CD4-positive, alpha-beta T cell treated with Interleukin-4 for 1 hour (primary cell): ENCODE data around the gene FLVCR2.
A peak's percentile ranks its signal among the peaks of the same experiment; 100 is the strongest.

Experiments used
- DNase-seq, 2 donors: peaks; one replicate each; pipeline ENCODE4 v3.0.0-alpha.2; 2020 to 2022

Gene FLVCR2

GRCh38 chr14:75559045-75559444 is 19.4 kb upstream of the FLVCR2 start:
- no peak for DNase-seq

DNA sequence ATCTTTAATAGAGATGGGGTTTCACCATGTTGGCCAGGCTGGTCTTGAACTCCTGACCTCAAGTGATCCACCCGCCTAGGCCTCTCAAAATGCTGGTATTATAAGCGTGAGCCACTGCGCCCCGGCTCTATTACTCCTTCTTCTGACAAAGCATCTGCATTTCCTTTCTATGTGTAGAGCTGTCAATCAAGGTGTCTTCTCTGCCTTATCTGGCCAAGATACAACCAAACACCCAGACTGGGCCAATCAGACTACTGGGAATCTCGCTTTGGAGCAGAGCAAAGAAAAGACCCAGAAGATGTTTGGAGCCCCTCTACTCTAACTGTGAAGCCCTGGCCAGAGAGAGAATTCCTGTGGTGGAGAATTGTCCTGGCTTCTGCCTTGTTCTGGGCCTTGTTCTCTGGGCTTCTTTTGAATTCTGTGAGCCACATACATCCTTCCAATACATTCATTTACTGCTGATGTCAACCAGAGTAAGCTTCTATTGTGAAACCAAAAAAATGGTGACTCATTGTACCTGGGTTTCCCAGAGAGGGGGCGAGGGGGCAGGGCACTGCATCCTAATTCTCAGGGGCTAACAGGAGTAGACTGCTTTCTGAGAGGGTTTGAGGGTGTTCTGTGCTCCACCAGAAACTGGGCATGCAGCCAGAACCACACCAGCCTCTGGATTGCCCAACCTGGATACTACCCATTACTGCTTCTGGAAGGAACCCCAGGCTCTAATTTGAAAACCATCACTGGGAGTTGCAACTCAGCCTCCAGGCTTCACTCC is 18.8 kb upstream of the FLVCR2 start:
- DNase-seq, result no peak

DNA sequence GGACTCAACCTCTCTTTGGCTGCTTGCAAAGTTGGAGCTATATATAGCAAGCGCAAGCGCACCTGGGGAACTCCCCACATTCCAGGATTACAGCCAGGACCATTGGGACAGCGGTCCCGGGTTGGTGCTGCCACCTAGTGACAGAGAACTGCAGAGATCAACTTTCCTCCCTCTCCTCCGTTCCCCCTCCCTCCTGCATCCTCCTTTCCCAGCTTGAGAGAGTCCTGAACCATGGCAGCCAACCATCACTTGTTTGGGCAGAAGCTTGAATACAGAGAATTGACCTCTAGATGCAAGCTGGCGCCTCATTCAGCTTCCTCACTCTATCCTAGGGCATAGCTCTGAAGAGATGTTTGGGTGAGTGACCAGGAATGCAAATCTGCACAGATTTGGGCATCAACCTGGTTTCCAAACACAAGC is 17.4 kb upstream of the FLVCR2 start:
- DNase-seq, result peak; percentile 50 to 63

GRCh38 chr14:75562089-75562488 is 16.3 kb upstream of the FLVCR2 start:
- no peak for DNase-seq

- no peak for DNase-seq
These were observed 15.9 kb upstream of the FLVCR2 start for GRCh38 chr14:75562489-75562888.

DNA sequence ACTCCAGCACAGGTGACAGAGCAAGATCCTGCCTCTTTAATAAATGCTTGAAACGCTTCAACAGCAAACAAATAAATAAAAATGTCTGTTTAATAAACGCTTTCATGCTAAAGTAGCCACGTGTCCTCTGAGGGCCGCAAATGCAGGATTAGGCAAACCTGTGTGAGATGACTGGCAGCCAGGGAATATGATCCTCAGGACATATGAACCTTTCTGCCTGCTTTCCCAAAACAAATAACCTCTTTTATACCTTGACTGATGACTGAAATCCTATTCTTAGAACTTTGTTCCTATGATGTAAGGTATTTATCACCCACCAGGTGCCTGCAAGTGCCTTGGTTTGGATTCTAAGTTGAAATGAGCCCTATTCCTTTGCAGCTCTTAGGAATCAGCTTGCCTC is 14.5 kb upstream of the FLVCR2 start:
- DNase-seq, result no peak

- DNase-seq, result no peak
These were observed 13.4 kb upstream of the FLVCR2 start for GRCh38 chr14:75565056-75565455.

DNA sequence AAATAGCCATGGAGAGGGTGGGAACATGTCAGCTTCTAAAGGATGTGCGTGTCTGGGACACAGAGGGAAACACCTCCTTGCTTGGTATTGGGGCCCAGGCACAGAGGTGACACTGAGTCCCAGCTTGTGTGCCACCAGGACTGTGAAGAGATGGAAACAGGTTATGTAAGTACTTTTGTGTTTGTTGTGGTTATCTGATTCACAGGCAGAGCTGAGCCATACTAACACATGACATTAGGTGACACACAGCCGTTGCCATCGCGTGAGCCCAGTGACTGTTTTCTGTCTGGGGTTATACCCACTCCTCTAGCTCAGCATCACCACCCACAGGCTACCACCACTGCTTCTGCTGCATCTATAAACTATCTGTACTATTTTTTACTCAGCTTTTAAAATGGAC is 12.1 kb upstream of the FLVCR2 start:
- DNase-seq, result peak; percentile 60 to 61

DNA sequence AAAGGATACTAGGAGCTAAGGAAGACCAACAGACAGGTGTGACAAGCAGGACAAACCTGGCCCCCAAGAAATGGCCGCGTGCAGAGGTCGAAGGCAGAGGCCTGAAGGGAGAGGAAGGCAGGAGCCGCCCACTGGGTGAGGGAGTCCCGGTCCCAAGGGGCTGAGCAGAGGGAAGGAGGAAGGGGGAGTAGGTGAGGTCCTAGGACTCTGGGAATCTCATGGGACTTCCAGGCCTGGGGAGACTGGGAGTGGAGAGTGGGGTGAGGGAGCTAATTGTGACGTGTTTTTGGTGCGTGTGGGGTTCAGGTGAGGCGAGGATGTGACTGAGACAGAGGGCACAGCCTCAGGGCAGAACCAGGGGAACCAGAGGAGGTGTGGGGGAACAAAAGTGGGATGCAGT is 11.7 kb upstream of the FLVCR2 start:
- DNase-seq, result no peak

GRCh38 chr14:75568140-75568539 is 10.3 kb upstream of the FLVCR2 start:
- no peak for DNase-seq

DNA sequence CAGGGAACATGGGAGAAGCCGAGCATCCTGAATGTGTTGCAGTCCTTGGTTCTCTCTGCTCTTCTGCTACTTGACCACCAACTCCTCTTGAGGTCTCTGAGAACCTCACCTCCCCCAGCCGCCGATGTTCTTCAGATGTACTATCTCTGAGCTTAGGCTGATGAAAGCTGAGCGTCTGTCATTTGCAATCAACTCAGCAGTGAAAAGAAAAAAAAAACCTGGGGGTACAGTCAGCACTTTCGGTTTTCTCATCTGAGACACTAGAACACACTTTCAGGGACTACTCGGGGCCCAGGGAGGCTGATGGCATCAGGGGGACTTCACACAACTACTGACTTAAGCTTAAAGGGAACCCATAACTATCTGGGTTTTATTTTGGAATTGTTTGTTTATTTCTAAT is 9.6 kb upstream of the FLVCR2 start:
- DNase-seq, result no peak

- peak in 1 of 2 donors; percentile 44 for DNase-seq
These were observed 7.6 kb upstream of the FLVCR2 start for GRCh38 chr14:75570797-75571196.

DNA sequence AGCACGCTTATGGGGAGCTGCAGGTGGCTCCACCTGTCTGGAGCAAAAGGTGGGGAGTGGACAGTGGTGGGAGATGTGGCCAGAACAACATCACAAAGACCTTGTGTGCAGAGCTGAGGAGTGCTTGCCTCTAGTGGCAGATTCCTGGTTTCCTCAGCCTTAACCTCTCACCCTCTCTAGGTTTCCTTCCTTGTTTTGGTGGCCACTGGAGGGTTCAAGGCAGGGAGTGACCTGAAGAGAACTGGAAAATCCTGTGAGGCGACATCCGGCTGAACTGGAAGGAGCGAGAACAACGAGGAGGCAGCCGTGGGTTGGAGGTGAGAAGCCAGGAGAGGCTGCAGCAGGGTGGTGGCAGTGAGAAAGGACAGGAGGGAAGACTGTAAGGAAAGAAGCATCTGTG is 6.3 kb upstream of the FLVCR2 start:
- no peak for DNase-seq

DNA sequence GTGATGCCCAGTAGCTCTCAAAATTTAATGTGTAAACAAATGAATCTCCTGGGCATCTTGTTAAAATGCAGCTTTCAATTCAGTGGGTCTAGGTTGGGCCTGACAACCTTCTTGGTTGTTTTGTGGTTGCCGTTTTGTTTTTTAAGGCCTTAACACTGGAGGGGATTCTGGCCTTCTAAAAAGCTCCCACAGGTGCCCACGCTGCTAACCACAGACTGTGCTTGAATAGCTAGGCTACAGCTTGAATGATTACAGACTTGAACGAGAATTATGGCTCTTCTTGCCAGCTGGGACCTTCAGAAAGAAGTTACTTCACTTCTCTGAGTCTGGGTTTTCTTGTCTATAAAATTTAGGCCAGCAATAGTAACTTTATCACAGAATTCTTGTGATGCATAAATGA is 1.3 kb upstream of the FLVCR2 start:
- no peak for DNase-seq

GRCh38 chr14:75577729-75578101 is 705 bp upstream of the FLVCR2 start:
- peak; percentile 73 to 79 for DNase-seq

GRCh38 chr14:75578786-75579337 is 442 bp downstream of the FLVCR2 start:
- DNase-seq, result no peak

GRCh38 chr14:75579338-75579864 is 981 bp downstream of the FLVCR2 start:
- no peak for DNase-seq

DNA sequence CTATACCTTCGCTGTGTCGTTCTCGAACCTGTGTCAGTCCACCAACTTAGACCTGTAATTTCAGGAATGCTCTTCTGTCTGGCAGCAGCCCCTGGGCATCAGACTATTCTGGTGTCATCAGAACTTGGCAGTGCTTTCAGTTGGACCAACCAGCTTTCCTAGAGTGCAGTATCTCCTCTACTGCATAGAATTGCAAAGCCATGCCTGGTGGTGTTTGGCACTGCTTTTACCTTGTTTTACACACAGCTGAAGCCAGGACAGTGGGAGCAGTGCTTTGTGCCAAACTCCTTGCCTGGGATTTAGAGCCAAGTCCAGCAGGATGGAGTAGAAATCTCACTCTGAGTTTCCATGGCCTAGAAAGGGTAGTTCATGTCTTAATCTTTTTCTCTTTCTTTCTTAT is 1.5 kb downstream of the FLVCR2 start:
- no peak for DNase-seq

DNA sequence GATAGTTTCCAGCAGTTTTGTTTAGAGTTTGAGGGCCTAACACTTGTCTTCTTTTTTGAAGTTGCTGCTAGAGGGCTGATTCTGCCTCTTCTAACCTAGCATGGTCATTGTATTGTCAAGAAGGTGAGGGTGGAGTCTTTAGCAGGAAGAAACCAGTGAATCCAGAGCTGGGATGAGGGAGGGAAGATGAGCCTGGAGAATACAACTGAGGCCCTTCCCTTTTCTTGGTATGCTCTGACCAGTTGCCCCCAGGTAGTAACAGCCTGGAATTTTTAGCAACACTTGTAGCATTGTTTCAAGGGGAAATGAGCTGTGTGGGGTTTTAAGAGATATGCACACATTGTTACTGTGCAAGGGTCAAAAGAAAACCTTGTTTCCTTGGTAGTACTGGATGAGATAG is 9.0 kb downstream of the FLVCR2 start:
- DNase-seq, result no peak

DNA sequence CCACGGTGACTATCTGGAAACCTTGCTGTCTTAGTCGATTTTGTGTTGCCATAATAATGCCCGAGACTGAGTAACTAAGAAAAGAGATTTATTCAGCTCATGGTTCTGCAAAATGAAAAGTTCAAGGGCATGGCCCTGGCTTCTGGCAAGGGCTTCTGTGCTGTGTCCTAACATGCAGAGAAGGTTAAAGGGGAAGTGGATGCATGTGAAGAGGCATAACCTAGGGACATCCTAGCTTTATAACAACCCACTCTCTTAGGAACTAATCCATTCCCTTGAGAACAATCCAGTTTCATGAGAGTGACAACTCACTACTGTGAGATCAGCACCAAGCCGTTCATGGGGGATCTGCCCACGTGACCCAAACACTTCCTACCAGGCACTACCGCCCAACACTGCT is 11.5 kb downstream of the FLVCR2 start:
- no peak for DNase-seq

GRCh38 chr14:75591331-75591946 is 13.0 kb downstream of the FLVCR2 start:
- DNase-seq, result no peak

DNA sequence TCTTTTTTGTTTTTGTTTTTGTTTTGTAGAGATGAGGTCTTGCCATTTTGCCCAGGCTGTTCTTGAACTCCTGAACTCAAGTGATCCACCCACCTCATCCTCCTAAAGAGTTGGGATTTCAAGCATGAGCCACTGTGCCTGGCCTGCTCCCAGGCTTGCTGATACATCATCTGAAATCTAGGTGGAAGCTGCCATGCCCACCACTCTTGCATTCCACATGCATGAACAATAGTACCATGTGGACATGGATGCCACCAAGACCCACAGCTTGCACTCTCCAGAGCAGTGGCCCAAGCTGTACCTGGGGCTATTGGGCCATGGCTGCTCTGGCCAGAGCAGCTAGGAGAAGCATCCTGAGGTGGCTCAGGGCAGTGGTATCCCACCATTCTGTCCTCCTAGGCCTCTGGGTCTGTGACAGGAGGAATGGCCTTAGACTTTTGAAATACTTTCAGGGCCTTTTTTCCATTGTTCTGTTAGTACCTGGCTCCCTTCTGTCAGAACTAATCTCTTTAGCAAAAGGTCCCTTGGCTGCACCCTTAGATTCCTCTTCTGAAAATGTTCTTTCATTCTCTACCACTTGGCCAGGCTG is 13.7 kb downstream of the FLVCR2 start:
- no peak for DNase-seq

- DNase-seq, result no peak
These were observed 16.8 kb downstream of the FLVCR2 start for GRCh38 chr14:75595226-75595625.

GRCh38 chr14:75597149-75597548 is 18.7 kb downstream of the FLVCR2 start:
- no peak for DNase-seq
